Calu3 (cell line): Measurements from ENCODE around the gene LANCL2. TPM values are rescaled to one million over a fixed set of nuclear protein-coding genes. Genes with fewer than 3 reads are reported as not detected.

Experiments used
- BruUV-seq: library from RNA; stranded (reverse); fragments of 400-500 nt; replicated peaks from 2 replicates; lab custom pipeline; 2021; lab: Mats Ljungman, UMichigan
- CTCF ChIA-PET: fragments of 300-600 bp; sonication (Branson Sonifier 250); formaldehyde crosslinking; loops from one replicate; lab custom pipeline; 2022; ENCODE audit warnings: antibody characterized with exemption; lab: Charles Lee
- DNase-seq: peaks from one replicate; pipeline ENCODE4 v3.0.0; 2022
- H3K27ac Mint-ChIP-seq: one replicate; pipeline ENCODE4 v1.8.0; 2022; ENCODE audit warnings: mixed read lengths; ENCODE audit not compliant: unreplicated experiment
- H3K27me3 Mint-ChIP-seq: one replicate; pipeline ENCODE4 v1.8.0; 2022; ENCODE audit warnings: mixed read lengths; ENCODE audit not compliant: unreplicated experiment
- H3K36me3 Mint-ChIP-seq: one replicate; pipeline ENCODE4 v1.8.0; 2022; ENCODE audit warnings: mild to moderate bottlenecking, moderate library complexity, mixed read lengths; ENCODE audit not compliant: insufficient read depth, unreplicated experiment
- H3K4me1 Mint-ChIP-seq: one replicate; pipeline ENCODE4 v1.8.0; 2022; ENCODE audit warnings: mild to moderate bottlenecking, low read depth, mixed read lengths; ENCODE audit not compliant: unreplicated experiment
- H3K4me3 Mint-ChIP-seq: one replicate; pipeline ENCODE4 v1.8.0; 2022; ENCODE audit warnings: mild to moderate bottlenecking, low read depth, moderate library complexity, mixed read lengths; ENCODE audit not compliant: unreplicated experiment
- H3K9me3 Mint-ChIP-seq: one replicate; pipeline ENCODE4 v1.8.0; 2022; ENCODE audit warnings: low read depth, mixed read lengths; ENCODE audit not compliant: unreplicated experiment
- CTCF ChIP-seq: fragments of 200-600 bp; IDR thresholded peaks from one replicate; pipeline ENCODE4 v1.8.0; 2022; ENCODE audit warnings: antibody characterized with exemption; ENCODE audit not compliant: unreplicated experiment
- intact Hi-C: fragments of 100-400 bp; cut with micrococcal nuclease; formaldehyde crosslinking; loops from one replicate; pipeline ENCODE4 v1.10.0; 2022; ENCODE audit not compliant: unreplicated experiment
- total RNA-seq: library from RNA; stranded (reverse); gene quantifications from 2 replicates; pipeline ENCODE4 v1.2.3, GENCODE V29; 2022

The LANCL2 gene
- total RNA-seq, 1 experiment from 2014 or later = 15.7 TPM

GRCh38 chr7:55382251-55382650 lies 17.1 kb downstream of the LANCL2 start:
- no peaks in the 10 kb centered on the region for H3K36me3 Mint-ChIP-seq
- H3K4me1 Mint-ChIP-seq = no peaks in the 10 kb centered on the region
- H3K27ac Mint-ChIP-seq = no peak overlapping the region
- intact Hi-C loops = no loop called here
- no TSS peak for BruUV-seq
- no peak overlapping the region for H3K4me3 Mint-ChIP-seq
- no peak for TF ChIP-seq CTCF
- peaks cover 27% of the 10 kb centered on the region for H3K9me3 Mint-ChIP-seq
- H3K27me3 Mint-ChIP-seq = no peaks in the 10 kb centered on the region
- DNase-seq = no peak
- CTCF ChIA-PET = no interaction called here

- Mint-ChIP-seq H3K27ac (no peak overlapping the region), H3K36me3 (no peaks in the 10 kb centered on the region), H3K4me3 (no peak overlapping the region), H3K4me1 (no peaks in the 10 kb centered on the region), H3K27me3 (no peaks in the 10 kb centered on the region), H3K9me3 (peaks cover 37% of the 10 kb centered on the region)
- DNase-seq = no peak
- no peak for TF ChIP-seq CTCF
- intact Hi-C loops = no loop called here
- CTCF ChIA-PET = no interaction called here
- BruUV-seq = no TSS peak
Observed at GRCh38 chr7:55386541-55386940, 21.4 kb downstream of the LANCL2 start.

GRCh38 chr7:55387062-55387965 lies 22.2 kb downstream of the LANCL2 start:
- no peak for DNase-seq
- CTCF ChIA-PET = no interaction called here
- intact Hi-C loops = no loop called here
- TF ChIP-seq CTCF = no peak
- Mint-ChIP-seq H3K4me1 (no peaks in the 10 kb centered on the region), H3K4me3 (no peak overlapping the region), H3K27me3 (no peaks in the 10 kb centered on the region), H3K36me3 (no peaks in the 10 kb centered on the region), H3K9me3 (peaks cover 37% of the 10 kb centered on the region), H3K27ac (no peak overlapping the region)
- BruUV-seq = no TSS peak

GRCh38 chr7:55396233-55396785 lies 31.2 kb downstream of the LANCL2 start:
- no peak overlapping the region for H3K27ac Mint-ChIP-seq
- H3K36me3 Mint-ChIP-seq = no peaks in the 10 kb centered on the region
- intact Hi-C loops = no loop called here
- no peak for TF ChIP-seq CTCF
- no TSS peak for BruUV-seq
- no peaks in the 10 kb centered on the region for H3K27me3 Mint-ChIP-seq
- no peak for DNase-seq
- no peaks in the 10 kb centered on the region for H3K9me3 Mint-ChIP-seq
- CTCF ChIA-PET = interaction anchor here (1.0 kb wide), 1 partner anchor 116 kb away, joined by 3 read pairs; no protein-coding TSS in a partner anchor
- no peak overlapping the region for H3K4me3 Mint-ChIP-seq
- H3K4me1 Mint-ChIP-seq = no peaks in the 10 kb centered on the region
